Transverse colon (tissue), 3 donors: ENCODE measurements around the gene TMEM11.

Source experiments
- POLR2A ChIP-seq: fragments of 450-650 bp; IDR thresholded peaks from one replicate; pipeline ENCODE4 v1.6.1; 2016; ENCODE audit warnings: antibody characterized with exemption, mild to moderate bottlenecking, moderate library complexity
- TF ChIP-seq, protein P1 (sequence below), 5 experiments: fragments of 200-600 bp in 3 of 5; fragments of 450-650 bp in 2 of 5; sonication (generic) in 3 of 5; IDR thresholded peaks; 1 replicate in 2 of 5; 2 replicates in 3 of 5; pipeline ENCODE4 v1.5.1; 2016 to 2017; ENCODE audit warnings: antibody characterized with exemption in 5 of 5, inconsistent platforms in 3 of 5, mild to moderate bottlenecking in 2 of 5, moderate library complexity in 1 of 5

- TF ChIP-seq, protein P1, sequence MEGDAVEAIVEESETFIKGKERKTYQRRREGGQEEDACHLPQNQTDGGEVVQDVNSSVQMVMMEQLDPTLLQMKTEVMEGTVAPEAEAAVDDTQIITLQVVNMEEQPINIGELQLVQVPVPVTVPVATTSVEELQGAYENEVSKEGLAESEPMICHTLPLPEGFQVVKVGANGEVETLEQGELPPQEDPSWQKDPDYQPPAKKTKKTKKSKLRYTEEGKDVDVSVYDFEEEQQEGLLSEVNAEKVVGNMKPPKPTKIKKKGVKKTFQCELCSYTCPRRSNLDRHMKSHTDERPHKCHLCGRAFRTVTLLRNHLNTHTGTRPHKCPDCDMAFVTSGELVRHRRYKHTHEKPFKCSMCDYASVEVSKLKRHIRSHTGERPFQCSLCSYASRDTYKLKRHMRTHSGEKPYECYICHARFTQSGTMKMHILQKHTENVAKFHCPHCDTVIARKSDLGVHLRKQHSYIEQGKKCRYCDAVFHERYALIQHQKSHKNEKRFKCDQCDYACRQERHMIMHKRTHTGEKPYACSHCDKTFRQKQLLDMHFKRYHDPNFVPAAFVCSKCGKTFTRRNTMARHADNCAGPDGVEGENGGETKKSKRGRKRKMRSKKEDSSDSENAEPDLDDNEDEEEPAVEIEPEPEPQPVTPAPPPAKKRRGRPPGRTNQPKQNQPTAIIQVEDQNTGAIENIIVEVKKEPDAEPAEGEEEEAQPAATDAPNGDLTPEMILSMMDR (IDR thresholded peaks at IDR 0.05) = no peak
- TF ChIP-seq POLR2A = no peak
Observed at GRCh38 chr17:21228845-21229244, 14.9 kb upstream of the TMEM11 start.
